A549 (cell line): Measurements from ENCODE around the gene CREB3L1.

ENCODE experiments used
- BCL3 ChIP-seq: fragments of >200 bp; sonication (Bioruptor Twin); formaldehyde crosslinking; IDR thresholded peaks from 3 replicates; pipeline ENCODE4 v1.6.1; 2016
- CBX2 ChIP-seq: fragments of 200-600 bp; sonication (generic); IDR thresholded peaks from 2 replicates; pipeline ENCODE4 v1.6.1; 2016; ENCODE audit warnings: low read depth, mild to moderate bottlenecking, borderline replicate concordance
- CBX8 ChIP-seq: fragments of 200-600 bp; sonication (generic); IDR thresholded peaks from 2 replicates; pipeline ENCODE4 v1.6.1; 2016
- CTCF ChIP-seq: fragments of >200 bp; sonication (Bioruptor Twin); formaldehyde crosslinking; IDR thresholded peaks from 3 replicates; pipeline ENCODE4 v1.5.1; 2016
- HOXB5 ChIP-seq: fragments of 250-450 bp; sonication (Bioruptor Pico); IDR thresholded peaks from 2 replicates; pipeline ENCODE4 v1.5.0; 2020; ENCODE audit warnings: mild to moderate bottlenecking, moderate library complexity
- MAFK ChIP-seq: fragments of 450-650 bp; IDR thresholded peaks from 2 replicates; pipeline ENCODE4 v1.6.1; 2014; ENCODE audit not compliant: partially characterized antibody
- MYC ChIP-seq: IDR thresholded peaks from 2 replicates; pipeline ENCODE4 v1.6.1; 2012; ENCODE audit warnings: mild to moderate bottlenecking, inconsistent platforms, low read length, improper control_type of control experiment, borderline replicate concordance
- POLR2A ChIP-seq: IDR thresholded peaks from 2 replicates; pipeline ENCODE4 v1.6.1; 2012; ENCODE audit warnings: mild to moderate bottlenecking, low read length
- RAD21 ChIP-seq, 2 experiments: fragments of >200 bp in 1 of 2; sonication (Bioruptor Twin) in 1 of 2; formaldehyde crosslinking in 1 of 2; IDR thresholded peaks in 1 of 2; conservative IDR thresholded peaks in 1 of 2; 2 replicates in 1 of 2; 3 replicates in 1 of 2; pipeline ENCODE4 v1.6.1; 2012 to 2018; ENCODE audit warnings: inconsistent platforms in 1 of 2
- RCOR1 ChIP-seq: fragments of 150-350 bp; IDR thresholded peaks from 2 replicates; pipeline ENCODE4 v1.6.1; 2014; ENCODE audit warnings: antibody characterized with exemption, low read length, low read depth
- REST ChIP-seq: fragments of 200-600 bp; sonication (generic); IDR thresholded peaks from 2 replicates; pipeline ENCODE4 v1.6.1; 2016; ENCODE audit warnings: antibody characterized with exemption, mild to moderate bottlenecking, moderate library complexity
- RFX5 ChIP-seq: fragments of 450-650 bp; IDR thresholded peaks from 2 replicates; pipeline ENCODE4 v1.7.1; 2014; ENCODE audit warnings: antibody characterized with exemption, mild to moderate bottlenecking, moderate library complexity
- ZC3H11A ChIP-seq: fragments of 450-650 bp; IDR thresholded peaks from 2 replicates; pipeline ENCODE4 v1.6.1; 2014; ENCODE audit warnings: antibody characterized with exemption, mild to moderate bottlenecking
- TF ChIP-seq, protein P1 (sequence below): fragments of 450-650 bp; IDR thresholded peaks from 2 replicates; pipeline ENCODE4 v1.6.1; 2014; ENCODE audit warnings: antibody characterized with exemption

DNA sequence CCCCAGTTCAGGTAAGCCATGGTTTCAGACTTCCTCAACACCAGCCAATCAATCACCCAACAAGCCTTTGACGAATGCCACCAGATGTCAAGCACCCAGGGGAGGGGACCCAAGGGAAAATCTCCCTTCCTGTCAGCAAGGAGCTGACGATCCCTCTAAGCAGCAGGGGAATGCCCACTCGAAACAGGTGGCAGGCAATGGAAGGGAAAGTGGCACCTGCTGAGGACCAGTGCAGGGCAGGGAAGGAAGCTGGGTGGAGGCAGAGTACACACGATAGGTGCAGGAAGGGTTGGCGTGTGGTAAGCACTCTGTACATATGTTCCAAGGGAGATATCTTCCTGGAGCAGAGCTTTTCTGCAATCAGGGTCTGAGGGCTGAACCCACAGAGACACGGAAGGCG is 11.7 kb upstream of the CREB3L1 start:
- TF ChIP-seq POLR2A (no peak), RCOR1 (no peak), MYC (no peak), CTCF (no peak), CBX2 (no peak), ZC3H11A (no peak), HOXB5 (no peak), CBX8 (no peak), RAD21 (conservative IDR thresholded peaks at IDR 0.05 in 1 of 2, IDR thresholded peaks at IDR 0.05 in 1 of 2) (no peak), MAFK (no peak), REST (no peak), RFX5 (no peak), BCL3 (no peak)
- TF ChIP-seq, protein P1, sequence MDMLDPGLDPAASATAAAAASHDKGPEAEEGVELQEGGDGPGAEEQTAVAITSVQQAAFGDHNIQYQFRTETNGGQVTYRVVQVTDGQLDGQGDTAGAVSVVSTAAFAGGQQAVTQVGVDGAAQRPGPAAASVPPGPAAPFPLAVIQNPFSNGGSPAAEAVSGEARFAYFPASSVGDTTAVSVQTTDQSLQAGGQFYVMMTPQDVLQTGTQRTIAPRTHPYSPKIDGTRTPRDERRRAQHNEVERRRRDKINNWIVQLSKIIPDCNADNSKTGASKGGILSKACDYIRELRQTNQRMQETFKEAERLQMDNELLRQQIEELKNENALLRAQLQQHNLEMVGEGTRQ: no peak
